Measurements from ENCODE around the gene ARHGEF4. TPM values are rescaled to one million over a fixed set of nuclear protein-coding genes. Genes with fewer than 3 reads are reported as not detected.
A peak's percentile ranks its signal among the peaks of the same experiment; 100 is the strongest.

The ARHGEF4 gene
- total RNA-seq, 1 donor from 2014 or later, result 74.8 TPM

GRCh38 chr2:131034122-131035051 is 197.7 kb downstream of the ARHGEF4 start:
- H3K36me3 ChIP-seq (ENCODE audit: control insufficient read depth, insufficient read depth, low read length), result peaks cover 4% of the 10 kb centered on the region
- no peak for TF ChIP-seq CTCF (IDR thresholded peaks at IDR 0.05; ENCODE audit: insufficient read depth, low read length, severe bottlenecking)
- H3K4me3 ChIP-seq (ENCODE audit: low read depth, low read length), result peak overlapping the region; percentile 34
- FAIRE-seq (peak; percentile 50), DNase-seq (ENCODE audit: low read depth) (peak; percentile 51)
- H3K27me3 ChIP-seq (ENCODE audit: control insufficient read depth, insufficient read depth, low read length), result no peaks in the 10 kb centered on the region

DNA sequence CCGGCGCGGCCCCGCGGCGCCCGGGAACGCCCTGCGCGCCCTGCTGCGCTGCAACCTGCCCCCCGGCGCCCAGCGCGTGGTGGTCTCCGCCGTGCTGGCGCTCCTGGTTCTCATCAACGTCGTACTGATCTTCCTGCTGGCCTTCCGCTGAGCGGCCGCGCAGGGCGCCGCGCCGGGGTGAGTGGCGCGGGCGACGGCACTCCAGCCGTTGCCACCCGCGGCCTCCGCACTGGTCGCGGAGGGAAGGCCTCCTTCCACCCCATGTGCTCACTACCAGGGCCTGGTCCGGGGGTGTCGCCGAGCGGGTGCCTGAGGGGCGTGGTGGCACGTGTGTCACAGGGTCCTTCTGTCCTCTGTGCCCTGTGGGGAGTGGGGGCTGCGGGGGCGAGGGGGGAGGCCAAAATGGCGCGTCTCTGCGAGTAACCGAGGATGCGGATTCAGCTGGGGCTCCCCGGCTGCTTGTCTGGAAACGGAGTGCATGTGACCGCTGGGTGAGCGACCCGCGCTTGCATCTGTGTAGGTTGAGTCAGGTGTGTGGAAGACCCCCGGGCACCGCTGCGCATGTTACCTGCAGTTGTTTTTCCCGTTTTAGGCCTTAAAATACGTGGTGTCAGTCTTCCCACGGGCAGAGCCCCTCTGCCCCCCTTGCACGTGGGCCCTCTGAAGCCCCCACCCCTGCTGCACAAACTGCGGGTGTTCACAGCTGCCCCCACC is 198.6 kb downstream of the ARHGEF4 start:
- Histone ChIP-seq H3K4me3 (ENCODE audit: low read depth, low read length) (peak overlapping the region; percentile 34), H3K36me3 (ENCODE audit: control insufficient read depth, insufficient read depth, low read length) (peaks cover 5% of the 10 kb centered on the region), H3K27me3 (ENCODE audit: control insufficient read depth, insufficient read depth, low read length) (no peaks in the 10 kb centered on the region)
- DNase-seq (ENCODE audit: low read depth), result no peak
- TF ChIP-seq CTCF (IDR thresholded peaks at IDR 0.05; ENCODE audit: insufficient read depth, low read length, severe bottlenecking), result no peak
- no peak for FAIRE-seq

- TF ChIP-seq CTCF (IDR thresholded peaks at IDR 0.05; ENCODE audit: insufficient read depth, low read length, severe bottlenecking), result no peak
- Histone ChIP-seq H3K4me3 (ENCODE audit: low read depth, low read length) (no peak overlapping the region), H3K27me3 (ENCODE audit: control insufficient read depth, insufficient read depth, low read length) (no peaks in the 10 kb centered on the region)
These were observed 199.1 kb downstream of the ARHGEF4 start for GRCh38 chr2:131035826-131036231.

DNA sequence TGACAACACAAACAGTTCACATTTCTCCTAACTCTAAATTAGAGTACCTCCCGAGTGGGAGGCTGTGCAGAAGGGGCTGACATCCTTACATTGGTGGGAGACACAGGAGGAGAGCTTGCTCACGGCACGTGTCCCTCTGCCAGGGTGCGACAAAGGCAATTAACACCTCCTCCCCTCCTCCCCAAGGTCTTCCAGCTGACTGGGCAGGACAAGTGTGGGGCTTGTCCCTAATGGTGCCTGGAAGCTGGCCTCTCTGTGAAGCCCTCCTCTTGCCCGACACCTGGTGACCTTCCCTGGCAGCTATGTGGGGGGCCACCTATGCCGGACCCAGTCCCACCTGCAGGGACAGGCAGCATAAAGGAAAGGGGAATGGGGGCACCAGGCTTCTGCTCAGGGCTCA is 199.6 kb downstream of the ARHGEF4 start:
- no peak overlapping the region for H3K4me3 ChIP-seq (ENCODE audit: low read depth, low read length)
- FAIRE-seq, result no peak
- DNase-seq (ENCODE audit: low read depth), result no peak
- TF ChIP-seq CTCF (IDR thresholded peaks at IDR 0.05; ENCODE audit: insufficient read depth, low read length, severe bottlenecking), result no peak
- no peaks in the 10 kb centered on the region for H3K27me3 ChIP-seq (ENCODE audit: control insufficient read depth, insufficient read depth, low read length)
- H3K36me3 ChIP-seq (ENCODE audit: control insufficient read depth, insufficient read depth, low read length), result peaks cover 7% of the 10 kb centered on the region

More at GRCh38 chr2:131035826-131036231, 199.1 kb downstream of the ARHGEF4 start:
- no peak for DNase-seq (ENCODE audit: low read depth)
- H3K36me3 ChIP-seq (ENCODE audit: control insufficient read depth, insufficient read depth, low read length), result peaks cover 3% of the 10 kb centered on the region
- no peak for FAIRE-seq

DNA sequence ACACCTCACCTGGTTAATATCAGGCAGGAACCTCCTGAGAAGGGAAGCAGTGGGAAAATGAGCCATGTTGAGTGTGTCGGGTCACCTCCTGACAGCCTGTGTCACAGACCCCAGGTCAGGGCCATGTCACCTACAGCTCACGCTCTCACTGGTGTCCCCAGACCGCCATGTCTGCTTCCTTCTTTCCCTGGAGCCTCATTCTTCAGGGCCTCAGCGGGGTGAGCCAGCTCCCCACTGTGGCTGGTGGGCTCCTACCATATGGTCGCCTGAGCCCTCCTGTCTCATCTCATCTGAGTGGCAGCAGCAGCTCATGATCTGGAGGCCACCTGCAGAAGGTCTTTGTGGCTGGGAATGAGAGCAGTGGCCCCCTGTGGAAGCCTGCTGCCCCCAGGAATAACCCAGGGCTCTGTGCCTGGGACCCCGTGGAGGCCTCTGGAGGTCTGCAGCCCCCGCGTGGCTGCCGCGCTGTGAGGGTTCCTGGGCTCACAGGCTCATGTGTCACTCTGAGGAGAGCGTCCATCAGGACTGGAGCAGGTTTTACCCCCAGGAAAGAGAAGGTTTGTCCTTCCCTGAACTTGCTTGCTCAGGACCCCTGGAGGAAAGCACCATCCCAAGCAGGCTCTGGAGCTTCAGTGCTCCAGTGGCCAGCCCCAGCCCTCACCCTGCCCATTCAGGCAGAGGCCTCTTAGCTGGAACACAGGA is 200.1 kb downstream of the ARHGEF4 start:
- no peak for TF ChIP-seq CTCF (IDR thresholded peaks at IDR 0.05; ENCODE audit: insufficient read depth, low read length, severe bottlenecking)
- no peaks in the 10 kb centered on the region for H3K27me3 ChIP-seq (ENCODE audit: control insufficient read depth, insufficient read depth, low read length)
- no peak overlapping the region for H3K4me3 ChIP-seq (ENCODE audit: low read depth, low read length)
- FAIRE-seq (no peak), DNase-seq (ENCODE audit: low read depth) (no peak)
- peaks cover 13% of the 10 kb centered on the region for H3K36me3 ChIP-seq (ENCODE audit: control insufficient read depth, insufficient read depth, low read length)
